Adrenal gland (tissue), 19 donors: ENCODE measurements around the gene LYPD6. TPM values are rescaled to one million over a fixed set of nuclear protein-coding genes. Genes with fewer than 3 reads are reported as not detected.
A peak's percentile ranks its signal among the peaks of the same experiment; 100 is the strongest.

Source experiments
- DNase-seq, 7 donors: peaks; one replicate each; pipeline ENCODE4 v3.0.0-alpha.2; 2019 to 2020
- H3K27ac ChIP-seq, 5 donors: fragments of 200-600 bp; sonication (generic) in 4 of 5; 1 replicate in 3 of 5; 2 replicates in 2 of 5; pipeline versions ENCODE4 v1.5.1 to v1.8.0; 2016 to 2020; ENCODE audit warnings: mild to moderate bottlenecking in 1 of 5
- H3K27me3 ChIP-seq: fragments of 200-600 bp; 2 replicates; pipeline ENCODE4 v1.8.0; 2021
- H3K36me3 ChIP-seq, 2 donors: fragments of 200-600 bp; replicated peaks in 1 of 2; 1 replicate in 1 of 2; 2 replicates in 1 of 2; pipeline versions ENCODE4 v1.5.1 to v1.8.0; 2018 to 2022
- H3K4me1 ChIP-seq, 2 donors: fragments of 200-600 bp; replicated peaks in 1 of 2; 1 replicate in 1 of 2; 2 replicates in 1 of 2; pipeline versions ENCODE4 v1.5.1 to v1.8.0; 2018 to 2021
- H3K4me3 ChIP-seq, 4 donors: fragments of 200-600 bp; sonication (generic) in 3 of 4; one replicate each; pipeline ENCODE4 v1.5.1; 2016 to 2018
- H3K9me3 ChIP-seq, 3 donors: fragments of 200-600 bp; sonication (generic) in 1 of 3; replicated peaks in 1 of 3; 1 replicate in 2 of 3; 2 replicates in 1 of 3; pipeline versions ENCODE4 v1.5.1 to v1.8.0; 2016 to 2021
- POLR2A ChIP-seq, 2 donors: fragments of 450-650 bp; IDR thresholded peaks; one replicate each; pipeline ENCODE4 v1.6.1; 2017; ENCODE audit warnings: antibody characterized with exemption in 2 of 2, mild to moderate bottlenecking in 2 of 2, moderate library complexity in 1 of 2
- WGBS, 4 donors: extraction: QIAGEN DNeasy Blood & Tissue Kit in 2 of 4; methylation state at CpG; one replicate each; pipeline versions ENCODE4 v1.1.5 to v1.1.7; 2013 to 2017; 5-methylcytosine and 5-hydroxymethylcytosine counted together
- intact Hi-C, 2 donors: fragments of 100-400 bp; cut with DNase I; formaldehyde crosslinking; loops; one replicate each; pipeline versions ENCODE4 v1.14.1 to v1.15.0; 2022 to 2023
- long read RNA-seq, 10 donors: library from polyadenylated mRNA in 3 of 10; unstranded in 2 of 10; stranded (forward) in 1 of 10; transcript quantifications; one replicate each; pipeline ENCODE4 v2.0.0 and lab custom pipeline, GENCODE V29; 2021 to 2026
- polyA plus RNA-seq, 3 donors: library from polyadenylated mRNA; stranded (reverse); fragments of 200-250 nt in 2 of 3; fragments of 350-450 nt in 1 of 3; fragmentation: Illumina TruSeq in 1 of 3; extraction: RNeasy Lipid Tissue Mini Kit (QIAGEN cat#74804) in 1 of 3; gene quantifications; one replicate each; pipeline ENCODE4 v1.2.3, GENCODE V29; 2013 to 2014
- total RNA-seq, 9 donors: library from RNA; depleted of rRNA in 4 of 9; stranded (reverse); fragments of >200 nt in 4 of 9; fragments of 120-200 nt in 1 of 9; fragmentation: NEBNext Ultra II Directional in 1 of 9; extraction: Animal tissue kit (Norgen Biotek cat#: 25700) in 1 of 9; gene quantifications; one replicate each; pipeline versions ENCODE4 v1.1.0 to v1.2.4, GENCODE V29; 2013 to 2023
- TF ChIP-seq, protein P1 (sequence below), 6 experiments: fragments of 450-650 bp in 4 of 6; fragments of 200-600 bp in 2 of 6; sonication (generic) in 1 of 6; IDR thresholded peaks; 1 replicate in 5 of 6; 2 replicates in 1 of 6; pipeline versions ENCODE4 v1.5.1 to v1.8.0; 2016 to 2021; ENCODE audit warnings: antibody characterized with exemption in 6 of 6, mild to moderate bottlenecking in 2 of 6, moderate library complexity in 1 of 6
- donor health status: healthy with polysubstance abuse.
- donor health status: Bipolar disorder and iron deficiency.
- donor health status: DM: yes; HTN: yes; CAD: no.
- donor health status: DM: no; HTN: no; CAD: no.
- donor health status: DM: no; HTN: no; CAD: no.
- donor health status: DM: yes; HTN: yes; CAD: no.

LYPD6 gene, protein sequence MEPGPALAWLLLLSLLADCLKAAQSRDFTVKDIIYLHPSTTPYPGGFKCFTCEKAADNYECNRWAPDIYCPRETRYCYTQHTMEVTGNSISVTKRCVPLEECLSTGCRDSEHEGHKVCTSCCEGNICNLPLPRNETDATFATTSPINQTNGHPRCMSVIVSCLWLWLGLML
- 1 to 10 TPM in 1 of 9 donors, under 1 TPM in 4, not detected in 4; 0.06 to 1.2 (median 0.14) TPM for total RNA-seq
- polyA plus RNA-seq: under 1 TPM; 0.16 to 0.29 (median 0.17) TPM
- long read RNA-seq, donor 1: 0 reads
- long read RNA-seq, donor 2: 0 reads
- long read RNA-seq, donor 3: 0 reads
- long read RNA-seq, donor 4: 0 reads
- long read RNA-seq, donor 5: 0 reads
- long read RNA-seq, donor 6: 0 reads
- long read RNA-seq, donor 7: 0 reads
- long read RNA-seq, donor 8: 0 reads
- long read RNA-seq, donor 9: 0 reads
- long read RNA-seq, donor 10: 0 reads

DNA sequence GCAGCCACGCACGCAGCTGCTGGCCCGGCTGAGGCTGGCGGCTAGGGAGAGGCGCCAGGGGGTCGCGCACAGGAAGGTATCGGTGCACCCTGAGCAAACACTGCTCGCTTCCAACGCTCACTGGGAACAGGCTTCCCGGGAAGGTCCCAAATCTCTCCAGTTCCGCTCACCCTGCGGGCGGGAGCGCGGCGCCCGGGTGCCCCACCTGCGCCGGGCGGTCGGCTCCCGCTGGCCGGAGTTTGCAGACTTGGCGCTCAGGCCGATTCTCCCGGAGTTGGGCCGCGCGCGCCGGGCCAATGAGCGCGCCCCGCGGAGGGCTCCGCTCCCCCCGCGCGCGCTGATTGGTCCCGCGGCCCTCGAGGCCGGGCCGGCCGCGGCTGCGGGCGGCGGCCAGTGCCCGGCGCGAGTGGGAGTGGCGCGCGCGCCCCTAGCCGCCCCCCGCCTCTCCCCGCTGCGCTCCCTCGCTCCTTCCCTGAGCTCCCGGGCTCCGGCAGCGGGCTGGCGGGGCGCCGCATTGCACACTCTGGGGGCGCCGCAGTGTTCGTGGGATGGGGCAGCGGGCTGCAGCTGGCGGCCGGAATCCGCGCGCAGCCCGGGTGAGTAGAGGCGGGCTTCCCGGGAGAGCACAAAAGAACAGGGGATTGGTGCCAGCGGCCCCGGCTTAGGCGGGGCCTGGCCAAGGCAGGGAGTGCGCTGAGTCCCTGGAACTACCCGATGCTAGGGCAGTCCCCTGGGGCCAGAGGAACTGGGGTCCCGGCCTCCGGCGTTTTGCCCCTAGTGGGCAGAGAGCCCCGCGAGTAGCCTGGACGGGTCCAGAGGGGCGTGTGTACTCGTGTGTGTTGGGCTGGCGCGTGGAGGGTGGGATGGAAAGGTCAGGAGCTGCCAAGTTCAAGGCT is at the start of gene LYPD6:
LYPD6 (plus strand) TSS at position 461 of the 896 bp plus-strand sequence. CDS start 107,122 bp downstream, outside the sequence.
- DNase-seq: peak; percentile 53 to 80 (median 70)
- 0 to 9% (median 1%) methylated on average over 5 to 96 of the region's 96 CpGs for WGBS, 4 donors
- H3K9me3 ChIP-seq: no peaks in the 10 kb centered on the region
- peak within 1 kb of the TSS in 2 of 4 donors; percentile 45 to 60 for H3K4me3 ChIP-seq
- H3K27ac ChIP-seq: no peak within 1 kb of the TSS
- H3K36me3 ChIP-seq: no peaks in the 10 kb centered on the region
- H3K4me1 ChIP-seq: peaks cover 7 to 9% of the 10 kb centered on the region in 2 donors
- TF ChIP-seq POLR2A (IDR thresholded peaks at IDR 0.05): no peak
- TF ChIP-seq, protein P1, sequence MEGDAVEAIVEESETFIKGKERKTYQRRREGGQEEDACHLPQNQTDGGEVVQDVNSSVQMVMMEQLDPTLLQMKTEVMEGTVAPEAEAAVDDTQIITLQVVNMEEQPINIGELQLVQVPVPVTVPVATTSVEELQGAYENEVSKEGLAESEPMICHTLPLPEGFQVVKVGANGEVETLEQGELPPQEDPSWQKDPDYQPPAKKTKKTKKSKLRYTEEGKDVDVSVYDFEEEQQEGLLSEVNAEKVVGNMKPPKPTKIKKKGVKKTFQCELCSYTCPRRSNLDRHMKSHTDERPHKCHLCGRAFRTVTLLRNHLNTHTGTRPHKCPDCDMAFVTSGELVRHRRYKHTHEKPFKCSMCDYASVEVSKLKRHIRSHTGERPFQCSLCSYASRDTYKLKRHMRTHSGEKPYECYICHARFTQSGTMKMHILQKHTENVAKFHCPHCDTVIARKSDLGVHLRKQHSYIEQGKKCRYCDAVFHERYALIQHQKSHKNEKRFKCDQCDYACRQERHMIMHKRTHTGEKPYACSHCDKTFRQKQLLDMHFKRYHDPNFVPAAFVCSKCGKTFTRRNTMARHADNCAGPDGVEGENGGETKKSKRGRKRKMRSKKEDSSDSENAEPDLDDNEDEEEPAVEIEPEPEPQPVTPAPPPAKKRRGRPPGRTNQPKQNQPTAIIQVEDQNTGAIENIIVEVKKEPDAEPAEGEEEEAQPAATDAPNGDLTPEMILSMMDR (IDR thresholded peaks at IDR 0.05): no peak
- intact Hi-C loops: no loop called here
- peaks cover 23% of the 10 kb centered on the region for H3K27me3 ChIP-seq

DNA sequence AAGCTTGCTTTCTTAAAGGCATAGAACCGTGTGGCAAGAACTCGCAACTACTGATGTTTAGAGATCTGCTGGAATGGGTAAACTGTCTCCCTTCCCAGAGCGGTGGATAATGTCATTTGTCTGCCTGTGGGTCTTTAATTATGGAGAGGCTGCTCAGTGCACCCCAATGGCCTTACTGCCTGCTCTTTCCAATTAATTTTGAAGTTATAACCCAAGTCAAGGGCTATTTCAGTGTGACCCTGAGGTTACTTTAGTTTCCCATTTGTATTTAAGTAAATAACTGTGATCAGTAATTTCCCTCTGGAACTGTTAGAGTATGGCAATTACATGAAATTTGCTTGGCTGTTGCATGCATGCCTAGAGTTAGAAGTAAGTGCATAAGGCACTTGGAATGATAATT is 48.9 kb upstream of the LYPD6 start:
- H3K4me3 ChIP-seq: no peak overlapping the region
- H3K27me3 ChIP-seq: no peaks in the 10 kb centered on the region
- 68 to 85% (median 84%) methylated on average over 3 of the region's 3 CpGs for WGBS, 4 donors
- no peak for DNase-seq
- no peaks in the 10 kb centered on the region for H3K4me1 ChIP-seq
- H3K9me3 ChIP-seq: no peaks in the 10 kb centered on the region
- intact Hi-C loops: no loop called here
- no peak for TF ChIP-seq POLR2A (IDR thresholded peaks at IDR 0.05)
- TF ChIP-seq, protein P1 (IDR thresholded peaks at IDR 0.05): no peak
- H3K27ac ChIP-seq: no peak overlapping the region
- no peaks in the 10 kb centered on the region for H3K36me3 ChIP-seq

DNA sequence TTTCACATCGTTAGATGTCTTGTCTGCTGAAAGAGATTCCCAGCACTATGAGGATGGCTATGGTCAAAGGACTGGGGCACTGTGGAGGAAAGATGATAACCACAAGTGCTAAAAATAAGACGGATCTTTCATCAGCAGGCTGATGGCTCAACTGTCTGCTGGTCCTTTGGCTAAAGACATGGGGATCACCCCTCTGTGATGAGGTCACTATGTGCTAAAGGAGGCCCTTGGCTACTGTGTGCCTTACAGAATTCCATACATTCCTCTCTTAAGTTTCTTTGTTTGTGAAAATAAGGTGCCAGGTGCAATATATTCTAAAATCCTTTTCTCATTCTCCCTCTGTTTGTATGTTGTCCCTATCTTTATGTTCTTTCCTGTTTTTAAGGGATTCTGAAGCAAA is 39.7 kb upstream of the LYPD6 start:
- TF ChIP-seq, protein P1 (IDR thresholded peaks at IDR 0.05): no peak
- TF ChIP-seq POLR2A (IDR thresholded peaks at IDR 0.05): no peak
- no peak overlapping the region for H3K4me3 ChIP-seq
- 57 to 66% (median 62%) methylated on average over 2 of the region's 2 CpGs for WGBS, 4 donors
- DNase-seq: no peak
- no peaks in the 10 kb centered on the region for H3K4me1 ChIP-seq
- no peaks in the 10 kb centered on the region for H3K27me3 ChIP-seq
- H3K9me3 ChIP-seq: no peaks in the 10 kb centered on the region
- no peaks in the 10 kb centered on the region for H3K36me3 ChIP-seq
- H3K27ac ChIP-seq: no peak overlapping the region
- intact Hi-C loops: no loop called here

DNA sequence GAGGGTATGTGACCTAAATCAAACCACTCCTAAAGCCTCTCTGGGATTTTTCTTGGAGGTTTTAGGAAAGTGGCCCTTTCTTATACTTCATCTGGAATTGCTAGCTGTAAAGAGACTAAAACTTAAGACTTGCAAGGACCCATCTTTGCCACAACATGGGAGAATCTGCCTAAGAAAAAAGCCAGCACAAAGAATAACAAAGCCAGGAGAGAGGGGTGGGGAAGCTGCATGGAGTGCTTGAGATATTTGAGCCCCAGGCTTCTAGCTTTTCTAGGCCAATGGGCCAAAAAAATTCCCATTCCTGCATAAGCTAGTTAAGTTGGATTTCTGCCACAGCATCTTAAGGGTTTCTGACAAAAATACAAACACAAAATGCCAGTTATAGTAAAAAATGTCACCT is 38.5 kb upstream of the LYPD6 start:
- TF ChIP-seq, protein P1 (IDR thresholded peaks at IDR 0.05): no peak
- no peak for TF ChIP-seq POLR2A (IDR thresholded peaks at IDR 0.05)
- H3K36me3 ChIP-seq: no peaks in the 10 kb centered on the region
- H3K9me3 ChIP-seq: no peaks in the 10 kb centered on the region
- H3K4me1 ChIP-seq: no peaks in the 10 kb centered on the region
- no peak overlapping the region for H3K4me3 ChIP-seq
- DNase-seq: no peak
- H3K27ac ChIP-seq: no peak overlapping the region
- intact Hi-C loops: no loop called here
- no peaks in the 10 kb centered on the region for H3K27me3 ChIP-seq
